H1 (cell line): ENCODE results near the gene FOXD2.
"Not testable (repeated sequence)": the region's sequence is repeated elsewhere in the genome, so short reads cannot be mapped to it uniquely, and the experiment has no call there.

Source experiments
- CTCF ChIP-seq, 3 experiments: IDR thresholded peaks; 1 replicate in 2 of 3; 2 replicates in 1 of 3; pipeline versions ENCODE4 v1.5.1 to v1.6.1; 2011; ENCODE audit warnings: low read length in 3 of 3, mild to moderate bottlenecking in 3 of 3, inconsistent platforms in 2 of 3, low read depth in 1 of 3, moderate library complexity in 1 of 3; ENCODE audit not compliant: insufficient read depth in 1 of 3; ENCODE audit errors: control extremely low read depth in 1 of 3
- EZH2 ChIP-seq: fragments of 200-600 bp; sonication (generic); IDR thresholded peaks from 2 replicates; pipeline ENCODE4 v1.7.1; 2012; ENCODE audit warnings: low read depth, mild to moderate bottlenecking, moderate library complexity, low read length, inconsistent platforms; ENCODE audit not compliant: severe bottlenecking
- POLR2AphosphoS5 ChIP-seq: IDR thresholded peaks from 2 replicates; pipeline ENCODE4 v1.6.1; 2011; ENCODE audit warnings: low read depth, low read length
- SRF ChIP-seq: IDR thresholded peaks from 2 replicates; pipeline ENCODE4 v1.6.1; 2011; ENCODE audit warnings: mild to moderate bottlenecking, low read depth, low read length, moderate library complexity
- TAF1 ChIP-seq: IDR thresholded peaks from 2 replicates; pipeline ENCODE4 v1.6.1; 2011; ENCODE audit warnings: mild to moderate bottlenecking, low read depth, low read length
- TAF7 ChIP-seq: optimal IDR thresholded peaks from 2 replicates; pipeline ENCODE3; 2011; ENCODE audit warnings: low read depth, mild to moderate bottlenecking, inconsistent platforms, low read length, moderate library complexity, borderline replicate concordance

GRCh38 chr1:47453910-47454309 is 16.1 kb downstream of the FOXD2 start:
- TF ChIP-seq TAF7; EZH2; SRF; POLR2AphosphoS5; TAF1; CTCF (IDR thresholded peaks at IDR 0.05; ENCODE audit: control extremely low read depth in 1 of 3, insufficient read depth in 1 of 3, low read depth in 1 of 3, low read length in 3 of 3): not testable (repeated sequence)
